HepG2 (cell line): Measurements from ENCODE around the gene RNF182. TPM values are rescaled to one million over a fixed set of nuclear protein-coding genes. Genes with fewer than 3 reads are reported as not detected.

ENCODE experiments used
- ATAC-seq: fragments of 200-7000 bp; cut with Tn5 transposase; 3 replicates; pipeline ENCODE4 v1.9.1; 2020; ENCODE audit warnings: mild to moderate bottlenecking, moderate library complexity
- BruUV-seq: library from RNA; stranded (reverse); fragments of 400-500 nt; replicated peaks from 2 replicates; lab custom pipeline; 2021; lab: Mats Ljungman, UMichigan
- CTCF ChIA-PET: fragments of 300-600 bp; formaldehyde crosslinking; extraction: SDS; loops from one replicate; lab custom pipeline; 2021; ENCODE audit warnings: low total read pairs, inconsistent platforms, low intra/inter-chr PET ratio; lab: Yijun Ruan, JAX
- POLR2A ChIA-PET: fragments of 350-600 bp; sonication (Branson Sonifier 250); formaldehyde crosslinking; loops from one replicate; lab custom pipeline; 2020; ENCODE audit warnings: antibody characterized with exemption, inconsistent platforms; lab: Yijun Ruan, JAX
- DNase-seq: peaks from one replicate; pipeline ENCODE4 v3.0.0-alpha.2; 2015; ENCODE audit warnings: low spot score
- FAIRE-seq: peaks from 3 replicates; lab custom pipeline; 2011; peaks lifted over from hg19 to GRCh38; lab: Jason Lieb, UNC
- H2AFZ ChIP-seq: one replicate; pipeline ENCODE4 v1.6.1; 2011; ENCODE audit warnings: low read length, inconsistent platforms
- H3K27ac ChIP-seq: fragments of 300-600 bp; 3 replicates; pipeline ENCODE4 v1.8.0; 2011; ENCODE audit warnings: mixed run types, mild to moderate bottlenecking, mixed read lengths, low read length, inconsistent platforms; ENCODE audit not compliant: insufficient read depth; ENCODE audit errors: extremely low read length
- H3K27me3 ChIP-seq, 2 experiments: fragments of 200-600 bp in 1 of 2; 2 replicates in 1 of 2; 3 replicates in 1 of 2; pipeline versions ENCODE4 v1.6.0 to v1.8.0; 2011; ENCODE audit warnings: low read length in 2 of 2, mild to moderate bottlenecking in 2 of 2, moderate library complexity in 2 of 2, inconsistent platforms in 1 of 2; ENCODE audit not compliant: insufficient read depth in 2 of 2, control insufficient read depth in 1 of 2
- H3K36me3 ChIP-seq, 2 experiments: fragments of 200-600 bp in 1 of 2; replicated peaks in 1 of 2; 2 replicates in 1 of 2; 3 replicates in 1 of 2; pipeline versions ENCODE4 v1.5.1 to v1.8.0; 2011; ENCODE audit warnings: low read length in 2 of 2, inconsistent platforms in 1 of 2; ENCODE audit not compliant: insufficient read depth in 2 of 2, control insufficient read depth in 1 of 2
- H3K4me1 ChIP-seq: 2 replicates; pipeline ENCODE4 v1.5.1; 2012; ENCODE audit warnings: low read length, inconsistent platforms; ENCODE audit not compliant: insufficient read depth
- H3K4me2 ChIP-seq: 2 replicates; pipeline ENCODE4 v1.6.0; 2011; ENCODE audit warnings: low read depth, low read length, inconsistent platforms
- H3K4me3 ChIP-seq, 3 experiments: fragments of 200-600 bp in 1 of 3; sonication (generic), shearing (Covaris generic) in 1 of 3; replicated peaks in 1 of 3; 2 replicates each; pipeline ENCODE4 v1.5.1; 2011 to 2016; ENCODE audit warnings: low read length in 3 of 3, inconsistent platforms in 2 of 3, low read depth in 2 of 3, mild to moderate bottlenecking in 2 of 3, control low read depth in 1 of 3, mixed read lengths in 1 of 3; ENCODE audit not compliant: insufficient read depth in 1 of 3
- H3K79me2 ChIP-seq: one replicate; pipeline ENCODE4 v1.6.1; 2011; ENCODE audit warnings: low read length, inconsistent platforms; ENCODE audit not compliant: insufficient read depth
- H3K9ac ChIP-seq: 2 replicates; pipeline ENCODE4 v1.6.0; 2011; ENCODE audit warnings: mild to moderate bottlenecking, low read depth, low read length, inconsistent platforms; ENCODE audit not compliant: insufficient read depth
- H3K9me3 ChIP-seq: 2 replicates; pipeline ENCODE4 v1.5.1; 2012; ENCODE audit warnings: mild to moderate bottlenecking, low read length
- H4K20me1 ChIP-seq: 2 replicates; pipeline ENCODE4 v1.6.0; 2011; ENCODE audit warnings: inconsistent platforms, mild to moderate bottlenecking, low read length, moderate library complexity; ENCODE audit not compliant: insufficient read depth
- NFYC ChIP-seq: IDR thresholded peaks from 2 replicates; pipeline ENCODE4 v1.6.1; 2016; ENCODE audit warnings: missing genetic modification reagents, missing compliant biosample characterization
- REPIN1 ChIP-seq: sonication (generic); formaldehyde crosslinking; IDR thresholded peaks from 2 replicates; pipeline ENCODE4 v1.8.0; 2022; ENCODE audit warnings: missing genetic modification reagents, low read depth, mild to moderate bottlenecking, borderline replicate concordance
- SMAD1 ChIP-seq: sonication (generic); formaldehyde crosslinking; IDR thresholded peaks from 2 replicates; pipeline ENCODE4 v1.4.0; 2020; ENCODE audit warnings: missing genetic modification reagents, low read depth, mild to moderate bottlenecking, borderline replicate concordance
- ZNF224 ChIP-seq: sonication (generic); formaldehyde crosslinking; IDR thresholded peaks from 2 replicates; pipeline ENCODE4 v1.5.0; 2020; ENCODE audit warnings: mild to moderate bottlenecking, missing genetic modification reagents
- ZNF510 ChIP-seq: sonication (generic); formaldehyde crosslinking; IDR thresholded peaks from 2 replicates; pipeline ENCODE4 v1.4.0; 2020; ENCODE audit warnings: low read depth, mild to moderate bottlenecking, missing genetic modification reagents
- ZNF556 ChIP-seq: sonication (generic); formaldehyde crosslinking; IDR thresholded peaks from 2 replicates; pipeline ENCODE4 v1.4.0; 2020; ENCODE audit warnings: mild to moderate bottlenecking, missing genetic modification reagents, borderline replicate concordance
- ZNF629 ChIP-seq: sonication (generic); formaldehyde crosslinking; conservative IDR thresholded peaks from 2 replicates; pipeline ENCODE4 v1.5.0; 2020; ENCODE audit warnings: missing genetic modification reagents
- ZSCAN25 ChIP-seq: sonication (generic); formaldehyde crosslinking; IDR thresholded peaks from 2 replicates; pipeline ENCODE4 v1.8.0; 2022; ENCODE audit warnings: mild to moderate bottlenecking, missing genetic modification reagents
- WGBS: methylation state at CpG from one replicate; pipeline ENCODE4 v1.1.6; 2017; ENCODE audit warnings: low lambda C conversion rate; 5-methylcytosine and 5-hydroxymethylcytosine counted together
- in situ Hi-C: cut with HindIII; loops from 2 replicates; pipeline ENCODE4 v1.10.0; 2017; ENCODE audit warnings: low pct_unique_long_range_greater_than_20kb; ENCODE audit not compliant: extremely low pct_ligation_motif_present
- intact Hi-C: fragments of 100-400 bp; cut with micrococcal nuclease; formaldehyde crosslinking; loops from one replicate; pipeline ENCODE4 v1.10.0; 2022; ENCODE audit not compliant: unreplicated experiment
- polyA plus RNA-seq, 8 experiments: library from polyadenylated mRNA; depleted of rRNA in 3 of 8; stranded (reverse) in 7 of 8; unstranded in 1 of 8; fragments of >200 nt; fragmentation: Illumina TruSeq in 4 of 8; extraction: Trizol in 4 of 8; gene quantifications; 2 replicates each; pipeline versions ENCODE4 v1.2.1 to v1.2.3, GENCODE V29; 2011 to 2016; ENCODE audit warnings: low read depth in 4 of 8, missing spikeins in 1 of 8, mixed read lengths in 1 of 8; ENCODE audit not compliant: insufficient read depth in 1 of 8
- total RNA-seq, 5 experiments: library from RNA; depleted of rRNA; stranded (reverse); fragments of >200 nt; fragmentation: Illumina TruSeq; extraction: Trizol; gene quantifications; 2 replicates each; pipeline ENCODE4 v1.2.3, GENCODE V29; 2016; ENCODE audit warnings: low read depth in 1 of 5
- TF ChIP-seq, protein P1 (sequence below): sonication (generic); formaldehyde crosslinking; conservative IDR thresholded peaks from 2 replicates; pipeline ENCODE4 v1.5.0; 2020; ENCODE audit warnings: missing genetic modification reagents
- TF ChIP-seq, protein P2 (sequence below): sonication (generic); formaldehyde crosslinking; IDR thresholded peaks from 2 replicates; pipeline ENCODE4 v1.8.1; 2023; ENCODE audit warnings: mild to moderate bottlenecking, inconsistent platforms, moderate library complexity, missing genetic modification reagents, borderline replicate concordance
- TF ChIP-seq, protein P3 (sequence below): sonication (generic); formaldehyde crosslinking; IDR thresholded peaks from 2 replicates; pipeline ENCODE4 v1.4.0; 2020; ENCODE audit warnings: missing genetic modification reagents, borderline replicate concordance

Gene RNF182
- total and polyA plus RNA-seq, 2 of the 13 experiments (the other 11 are each of a cell fraction or from before 2014, with no cell fraction given): not detected

DNA sequence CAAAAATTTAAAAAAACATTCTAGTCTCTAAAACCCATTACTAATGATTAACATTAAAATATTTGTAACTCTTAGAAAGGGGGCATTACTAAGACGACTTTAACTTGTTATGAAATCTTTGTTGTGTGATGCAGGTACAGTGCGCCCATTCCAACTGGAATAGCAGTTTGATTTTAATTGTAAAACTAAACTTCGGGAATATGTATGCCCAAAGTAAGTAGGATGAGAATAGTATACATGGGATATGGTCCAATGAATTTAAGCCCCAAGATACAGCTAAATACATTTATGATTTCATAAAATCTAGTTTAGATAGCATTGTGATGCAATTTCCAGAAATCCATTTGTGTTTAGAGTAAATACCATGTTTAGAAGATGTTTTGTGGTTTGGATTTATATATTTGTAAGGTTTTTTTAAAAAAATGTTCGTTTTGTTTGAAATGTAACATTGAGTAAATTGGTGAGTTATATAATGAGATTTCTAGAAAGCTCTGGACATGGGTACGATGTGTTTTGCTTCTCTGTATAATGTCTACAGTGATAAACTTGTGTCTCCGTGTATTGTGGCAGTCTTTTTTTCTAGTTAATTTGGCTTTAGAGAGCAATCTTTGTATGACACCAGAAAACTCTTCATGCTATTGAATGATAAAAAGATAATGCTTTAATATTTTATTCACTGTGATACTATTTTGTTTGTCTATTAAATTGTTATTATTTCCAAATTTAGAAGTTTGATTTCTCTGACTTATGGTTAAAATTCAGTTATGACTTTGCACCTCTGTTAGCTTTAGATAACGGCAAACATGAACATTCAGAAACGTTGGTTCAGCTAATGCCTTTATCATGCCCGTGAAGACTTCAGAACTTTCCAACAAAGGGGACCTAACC is 54.8 kb downstream of the RNF182 start (continued):
- TF ChIP-seq SMAD1 (no peak), ZNF556 (no peak)
- TF ChIP-seq, protein P1, sequence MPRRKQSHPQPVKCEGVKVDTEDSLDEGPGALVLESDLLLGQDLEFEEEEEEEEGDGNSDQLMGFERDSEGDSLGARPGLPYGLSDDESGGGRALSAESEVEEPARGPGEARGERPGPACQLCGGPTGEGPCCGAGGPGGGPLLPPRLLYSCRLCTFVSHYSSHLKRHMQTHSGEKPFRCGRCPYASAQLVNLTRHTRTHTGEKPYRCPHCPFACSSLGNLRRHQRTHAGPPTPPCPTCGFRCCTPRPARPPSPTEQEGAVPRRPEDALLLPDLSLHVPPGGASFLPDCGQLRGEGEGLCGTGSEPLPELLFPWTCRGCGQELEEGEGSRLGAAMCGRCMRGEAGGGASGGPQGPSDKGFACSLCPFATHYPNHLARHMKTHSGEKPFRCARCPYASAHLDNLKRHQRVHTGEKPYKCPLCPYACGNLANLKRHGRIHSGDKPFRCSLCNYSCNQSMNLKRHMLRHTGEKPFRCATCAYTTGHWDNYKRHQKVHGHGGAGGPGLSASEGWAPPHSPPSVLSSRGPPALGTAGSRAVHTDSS (CRISPR knock-in tag): no peak
- TF ChIP-seq, protein P2, sequence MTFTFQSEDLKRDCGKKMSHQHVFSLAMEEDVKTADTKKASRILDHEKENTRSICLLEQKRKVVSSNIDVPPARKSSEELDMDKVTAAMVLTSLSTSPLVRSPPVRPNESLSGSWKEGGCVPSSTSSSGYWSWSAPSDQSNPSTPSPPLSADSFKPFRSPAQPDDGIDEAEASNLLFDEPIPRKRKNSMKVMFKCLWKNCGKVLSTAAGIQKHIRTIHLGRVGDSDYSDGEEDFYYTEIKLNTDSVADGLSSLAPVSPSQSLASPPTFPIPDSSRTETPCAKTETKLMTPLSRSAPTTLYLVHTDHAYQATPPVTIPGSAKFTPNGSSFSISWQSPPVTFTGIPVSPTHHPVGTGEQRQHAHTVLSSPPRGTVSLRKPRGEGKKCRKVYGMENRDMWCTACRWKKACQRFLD (CRISPR knock-in tag): no peak

DNA sequence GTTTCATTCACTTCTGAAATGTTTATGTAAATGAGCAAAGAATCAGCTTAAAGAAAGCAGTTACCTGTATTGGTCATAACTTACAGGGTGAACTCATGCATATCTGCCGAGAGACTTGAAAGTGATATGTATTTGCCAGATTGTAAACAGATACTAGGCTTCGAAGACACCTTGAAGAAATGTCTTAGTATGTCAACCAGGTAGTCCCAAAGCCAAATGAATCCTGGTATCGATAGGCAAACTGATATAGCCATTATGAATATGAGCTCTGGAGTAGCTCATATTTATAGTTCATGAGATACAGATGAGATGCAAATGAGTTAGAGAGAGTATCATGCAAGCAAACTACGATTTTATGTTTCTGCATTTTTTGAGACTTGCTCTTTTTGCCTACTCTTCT is 55.8 kb downstream of the RNF182 start:
- Histone ChIP-seq H4K20me1 (no peaks in the 10 kb centered on the region), H3K79me2 (no peaks in the 10 kb centered on the region), H3K27me3 (peaks cover 2 to 21% of the 10 kb centered on the region in 2 experiments; a peak in 2 of 5 replicates), H3K4me2 (no peak overlapping the region), H3K9me3 (no peaks in the 10 kb centered on the region), H3K4me1 (no peaks in the 10 kb centered on the region), H3K27ac (no peak overlapping the region), H2AFZ (no peak overlapping the region), H3K4me3 (no peak overlapping the region), H3K36me3 (no peaks in the 10 kb centered on the region), H3K9ac (no peak overlapping the region)
- TF ChIP-seq ZNF224 (CRISPR knock-in tag) (no peak), REPIN1 (CRISPR knock-in tag) (no peak), ZNF629 (CRISPR knock-in tag) (no peak), NFYC (CRISPR knock-in tag) (no peak), ZNF510 (CRISPR knock-in tag) (no peak), ZSCAN25 (CRISPR knock-in tag) (no peak)
- TF ChIP-seq, protein P3, sequence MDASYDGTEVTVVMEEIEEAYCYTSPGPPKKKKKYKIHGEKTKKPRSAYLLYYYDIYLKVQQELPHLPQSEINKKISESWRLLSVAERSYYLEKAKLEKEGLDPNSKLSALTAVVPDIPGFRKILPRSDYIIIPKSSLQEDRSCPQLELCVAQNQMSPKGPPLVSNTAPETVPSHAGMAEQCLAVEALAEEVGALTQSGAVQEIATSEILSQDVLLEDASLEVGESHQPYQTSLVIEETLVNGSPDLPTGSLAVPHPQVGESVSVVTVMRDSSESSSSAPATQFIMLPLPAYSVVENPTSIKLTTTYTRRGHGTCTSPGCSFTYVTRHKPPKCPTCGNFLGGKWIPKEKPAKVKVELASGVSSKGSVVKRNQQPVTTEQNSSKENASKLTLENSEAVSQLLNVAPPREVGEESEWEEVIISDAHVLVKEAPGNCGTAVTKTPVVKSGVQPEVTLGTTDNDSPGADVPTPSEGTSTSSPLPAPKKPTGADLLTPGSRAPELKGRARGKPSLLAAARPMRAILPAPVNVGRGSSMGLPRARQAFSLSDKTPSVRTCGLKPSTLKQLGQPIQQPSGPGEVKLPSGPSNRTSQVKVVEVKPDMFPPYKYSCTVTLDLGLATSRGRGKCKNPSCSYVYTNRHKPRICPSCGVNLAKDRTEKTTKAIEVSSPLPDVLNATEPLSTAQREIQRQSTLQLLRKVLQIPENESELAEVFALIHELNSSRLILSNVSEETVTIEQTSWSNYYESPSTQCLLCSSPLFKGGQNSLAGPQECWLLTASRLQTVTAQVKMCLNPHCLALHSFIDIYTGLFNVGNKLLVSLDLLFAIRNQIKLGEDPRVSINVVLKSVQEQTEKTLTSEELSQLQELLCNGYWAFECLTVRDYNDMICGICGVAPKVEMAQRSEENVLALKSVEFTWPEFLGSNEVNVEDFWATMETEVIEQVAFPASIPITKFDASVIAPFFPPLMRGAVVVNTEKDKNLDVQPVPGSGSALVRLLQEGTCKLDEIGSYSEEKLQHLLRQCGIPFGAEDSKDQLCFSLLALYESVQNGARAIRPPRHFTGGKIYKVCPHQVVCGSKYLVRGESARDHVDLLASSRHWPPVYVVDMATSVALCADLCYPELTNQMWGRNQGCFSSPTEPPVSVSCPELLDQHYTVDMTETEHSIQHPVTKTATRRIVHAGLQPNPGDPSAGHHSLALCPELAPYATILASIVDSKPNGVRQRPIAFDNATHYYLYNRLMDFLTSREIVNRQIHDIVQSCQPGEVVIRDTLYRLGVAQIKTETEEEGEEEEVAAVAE: no peak
- ATAC-seq: no peak
- CTCF ChIA-PET: no interaction called here
- intact Hi-C loops: no loop called here
- POLR2A ChIA-PET: no interaction called here
- no peak for DNase-seq
- in situ Hi-C loops: no loop called here
- 0% methylated on average over 4 of the region's 4 CpGs for WGBS
- no peak for FAIRE-seq
- BruUV-seq: no TSS peak
